Neural cell (in vitro differentiated cells): Measurements from ENCODE around the gene FRA10AC1. TPM values are rescaled to one million over a fixed set of nuclear protein-coding genes. Genes with fewer than 3 reads are reported as not detected.

Experiments
- H2AFZ ChIP-seq: fragments of 200-600, 300-800 bp; sonication (generic), shearing (Covaris generic); 2 replicates; pipeline ENCODE4 v1.6.0; 2014; ENCODE audit warnings: low read depth, mild to moderate bottlenecking, antibody characterized with exemption, low read length, moderate library complexity
- H3F3A ChIP-seq: fragments of 200-600 bp; shearing (Covaris generic); 2 replicates; pipeline ENCODE4 v1.6.1; 2016; ENCODE audit warnings: mild to moderate bottlenecking, moderate library complexity, mixed read lengths, antibody characterized with exemption, low read length; ENCODE audit not compliant: insufficient read depth, poor library complexity, severe bottlenecking
- H3K27ac ChIP-seq: fragments of 200-600, 300-800 bp; sonication (generic), shearing (Covaris generic); 2 replicates; pipeline ENCODE4 v1.5.1; 2014; ENCODE audit warnings: mild to moderate bottlenecking, low read length, moderate library complexity
- H3K27me3 ChIP-seq: fragments of 300-800, 200-600 bp; sonication (generic), shearing (Covaris generic); 2 replicates; pipeline ENCODE4 v1.6.0; 2014; ENCODE audit warnings: mild to moderate bottlenecking, low read depth, low read length, moderate library complexity; ENCODE audit not compliant: insufficient read depth
- H3K36me3 ChIP-seq: fragments of 300-800, 200-600 bp; sonication (generic), shearing (Covaris generic); 2 replicates; pipeline ENCODE4 v1.5.1; 2014; ENCODE audit warnings: mild to moderate bottlenecking, antibody characterized with exemption, low read length, moderate library complexity; ENCODE audit not compliant: insufficient read depth
- H3K4me2 ChIP-seq: fragments of 300-800, 200-600 bp; sonication (generic), shearing (Covaris generic); 2 replicates; pipeline ENCODE4 v1.6.0; 2014; ENCODE audit warnings: mild to moderate bottlenecking, low read length
- H3K4me3 ChIP-seq: fragments of 300-800, 200-600 bp; sonication (generic), shearing (Covaris generic); 2 replicates; pipeline ENCODE4 v1.5.1; 2014; ENCODE audit warnings: mild to moderate bottlenecking, low read length, moderate library complexity
- H3K79me2 ChIP-seq: fragments of 200-600 bp; shearing (Covaris generic); replicated peaks from 2 replicates; pipeline ENCODE4 v1.6.0; 2014; ENCODE audit warnings: mild to moderate bottlenecking, low read length, moderate library complexity; ENCODE audit not compliant: insufficient read depth
- H3K9ac ChIP-seq: fragments of 300-800, 200-600 bp; sonication (generic), shearing (Covaris generic); 2 replicates; pipeline ENCODE4 v1.6.1; 2016; ENCODE audit warnings: mild to moderate bottlenecking, low read length, mixed read lengths
- H3K9me2 ChIP-seq: fragments of 200-600 bp; shearing (Covaris generic); 2 replicates; pipeline ENCODE4 v1.6.1; 2016; ENCODE audit warnings: mild to moderate bottlenecking, low read length, mixed read lengths; ENCODE audit not compliant: insufficient read depth
- H3K9me3 ChIP-seq: fragments of 200-600, 300-800 bp; sonication (generic), shearing (Covaris generic); 2 replicates; pipeline ENCODE4 v1.6.1; 2016; ENCODE audit warnings: mild to moderate bottlenecking, mixed run types, low read length, moderate library complexity, mixed read lengths
- H4K20me1 ChIP-seq: fragments of 200-600 bp; shearing (Covaris generic); 2 replicates; pipeline ENCODE4 v1.6.1; 2016; ENCODE audit warnings: mild to moderate bottlenecking, mixed run types; ENCODE audit not compliant: insufficient read depth
- CTCF ChIP-seq: fragments of 450-650 bp; IDR thresholded peaks from 2 replicates; pipeline ENCODE4 v1.5.1; 2014; ENCODE audit warnings: antibody characterized with exemption, mild to moderate bottlenecking, moderate library complexity; ENCODE audit not compliant: poor library complexity, severe bottlenecking
- EP300 ChIP-seq: fragments of 450-650 bp; conservative IDR thresholded peaks from 2 replicates; pipeline ENCODE4 v1.6.1; 2014; ENCODE audit warnings: antibody characterized with exemption, mild to moderate bottlenecking, moderate library complexity; ENCODE audit not compliant: poor library complexity, severe bottlenecking
- EZH2 ChIP-seq: fragments of 200-600, 300-800 bp; shearing (Covaris generic), sonication (generic); IDR thresholded peaks from 2 replicates; pipeline ENCODE4 v1.6.1; 2014; ENCODE audit warnings: antibody characterized with exemption, low read length, borderline replicate concordance, mild to moderate bottlenecking; ENCODE audit not compliant: insufficient read depth, poor library complexity, severe bottlenecking
- MXI1 ChIP-seq: fragments of 450-650 bp; conservative IDR thresholded peaks from 2 replicates; pipeline ENCODE4 v1.6.1; 2014; ENCODE audit warnings: antibody characterized with exemption, mild to moderate bottlenecking; ENCODE audit not compliant: poor library complexity, severe bottlenecking
- POLR2AphosphoS5 ChIP-seq: IDR thresholded peaks from 2 replicates; pipeline ENCODE4 v1.6.1; 2012
- RAD21 ChIP-seq: fragments of 450-650 bp; conservative IDR thresholded peaks from 2 replicates; pipeline ENCODE4 v1.6.1; 2014; ENCODE audit warnings: antibody characterized with exemption, mild to moderate bottlenecking, moderate library complexity
- REST ChIP-seq: IDR thresholded peaks from 2 replicates; pipeline ENCODE4 v1.6.1; 2012; ENCODE audit warnings: borderline replicate concordance
- SMC3 ChIP-seq: fragments of 450-650 bp; conservative IDR thresholded peaks from 2 replicates; pipeline ENCODE4 v1.6.1; 2014; ENCODE audit warnings: antibody characterized with exemption, mild to moderate bottlenecking, moderate library complexity; ENCODE audit not compliant: poor library complexity
- TAF1 ChIP-seq: IDR thresholded peaks from 2 replicates; pipeline ENCODE4 v1.6.1; 2012; ENCODE audit warnings: low read depth
- polyA plus RNA-seq: library from polyadenylated mRNA; depleted of rRNA; stranded (reverse); fragments of >200 nt; gene quantifications from 2 replicates; pipeline ENCODE4 v1.2.3, GENCODE V29; 2014

FRA10AC1 gene
- polyA plus RNA-seq, 1 donor from 2014 or later = 22.8 TPM

GRCh38 chr10:93710333-93710909, 8.0 kb upstream of the FRA10AC1 start:
- Histone ChIP-seq H3F3A (no peaks in the 10 kb centered on the region), H4K20me1 (no peaks in the 10 kb centered on the region), H3K27me3 (no peaks in the 10 kb centered on the region), H3K9ac (no peak overlapping the region), H3K4me3 (no peak overlapping the region), H3K79me2 (no peaks in the 10 kb centered on the region), H2AFZ (no peak overlapping the region), H3K36me3 (no peaks in the 10 kb centered on the region), H3K9me3 (no peaks in the 10 kb centered on the region), H3K4me2 (no peak overlapping the region), H3K27ac (no peak overlapping the region), H3K9me2 (no peaks in the 10 kb centered on the region)
- no peak for TF ChIP-seq EP300
- TF ChIP-seq SMC3 = no peak
- no peak for TF ChIP-seq EZH2
- no peak for TF ChIP-seq REST
- TF ChIP-seq CTCF = no peak
- no peak for TF ChIP-seq TAF1
- TF ChIP-seq RAD21 = no peak
- no peak for TF ChIP-seq POLR2AphosphoS5
- no peak for TF ChIP-seq MXI1

- Histone ChIP-seq H3K9me3 (no peaks in the 10 kb centered on the region), H3K9me2 (no peaks in the 10 kb centered on the region), H3K9ac (no peak overlapping the region), H3K27me3 (no peaks in the 10 kb centered on the region), H3K4me2 (no peak overlapping the region), H2AFZ (no peak overlapping the region), H3K36me3 (no peaks in the 10 kb centered on the region), H4K20me1 (no peaks in the 10 kb centered on the region), H3K4me3 (no peak overlapping the region), H3K79me2 (no peaks in the 10 kb centered on the region), H3F3A (no peaks in the 10 kb centered on the region), H3K27ac (no peak overlapping the region)
- TF ChIP-seq POLR2AphosphoS5 (no peak), EZH2 (no peak), TAF1 (no peak), SMC3 (no peak), CTCF (no peak), RAD21 (no peak), EP300 (no peak), MXI1 (no peak), REST (no peak)
Measured at GRCh38 chr10:93707623-93708022, 5.2 kb upstream of the FRA10AC1 start.
